Forelimb muscle (tissue), 1 donor: ENCODE measurements around the gene AGTR1. TPM values are rescaled to one million over a fixed set of nuclear protein-coding genes. Genes with fewer than 3 reads are reported as not detected.
"Not testable (repeated sequence)": the region's sequence is repeated elsewhere in the genome, so short reads cannot be mapped to it uniquely, and the experiment has no call there.

Source experiments
- DNase-seq: peaks from one replicate; pipeline ENCODE4 v3.0.0-alpha.2; 2013; ENCODE audit warnings: low read depth
- polyA plus RNA-seq: library from polyadenylated mRNA; unstranded; fragments of 120-200 nt; gene quantifications from one replicate; pipeline ENCODE4 v1.2.1, GENCODE V29; 2013; ENCODE audit not compliant: insufficient read length

The AGTR1 gene
- polyA plus RNA-seq, 1 donor: 26.2 TPM

DNA sequence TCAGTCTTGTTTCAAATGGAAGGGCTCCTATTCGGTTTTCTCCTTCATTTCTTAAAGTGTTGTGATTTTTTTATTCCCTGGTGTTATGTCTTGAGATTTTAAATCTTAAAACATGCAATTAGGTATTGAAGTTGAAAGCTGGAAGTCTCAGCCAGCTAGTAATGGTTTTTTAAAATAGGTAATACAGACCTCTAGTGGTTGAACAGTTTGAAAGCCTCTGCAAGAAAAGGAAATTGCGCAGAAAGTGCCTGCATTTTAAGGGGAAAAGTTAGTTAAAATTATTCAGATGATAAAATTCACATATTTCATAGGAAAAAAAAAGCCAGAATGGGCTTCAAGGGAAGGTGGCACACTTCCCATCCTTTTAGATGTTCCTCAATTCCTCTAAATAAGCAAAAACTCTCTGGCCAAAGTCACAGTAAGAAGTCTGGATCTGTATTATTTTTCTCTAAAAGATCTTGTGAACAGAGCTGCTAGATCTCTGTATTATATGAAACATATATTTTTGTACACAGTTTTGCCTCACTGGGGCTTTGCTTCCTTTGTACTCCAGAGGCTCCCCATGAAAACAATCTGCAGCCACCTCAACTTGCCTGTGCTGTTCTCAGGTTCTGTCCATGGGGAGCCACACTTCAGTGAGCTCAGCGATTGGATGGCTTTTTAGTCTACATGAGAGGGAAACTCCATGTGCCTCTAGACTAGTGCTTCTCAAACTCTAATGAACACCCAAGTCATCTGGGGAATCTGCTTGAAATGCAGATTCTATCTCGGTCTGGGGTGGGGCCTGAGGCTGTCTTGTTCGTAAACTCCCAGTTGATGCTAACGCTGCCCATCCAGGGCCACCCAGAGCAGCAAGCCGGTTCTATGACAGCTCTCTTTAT is 21.5 kb downstream of the AGTR1 start:
- DNase-seq: no peak

DNA sequence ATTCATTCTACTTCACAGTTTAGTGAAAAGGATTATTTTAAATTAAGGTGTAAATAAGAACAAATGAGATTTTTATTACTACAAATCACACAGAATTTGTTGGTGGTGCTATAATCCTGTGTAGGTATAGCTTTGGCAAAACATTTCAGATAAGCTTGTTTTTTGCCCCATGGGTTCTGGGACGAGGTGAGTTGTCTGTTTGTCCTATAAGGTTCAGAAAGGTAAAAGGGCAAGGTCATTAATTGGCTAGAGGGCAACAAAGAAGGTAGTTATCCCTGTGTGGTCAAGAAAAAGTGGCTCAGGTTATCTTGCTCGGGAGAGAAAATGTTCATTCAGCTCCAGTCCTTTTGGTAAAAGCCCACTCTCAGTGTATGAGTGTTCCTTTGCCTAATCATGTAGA is 23.2 kb downstream of the AGTR1 start:
- no peak for DNase-seq

DNA sequence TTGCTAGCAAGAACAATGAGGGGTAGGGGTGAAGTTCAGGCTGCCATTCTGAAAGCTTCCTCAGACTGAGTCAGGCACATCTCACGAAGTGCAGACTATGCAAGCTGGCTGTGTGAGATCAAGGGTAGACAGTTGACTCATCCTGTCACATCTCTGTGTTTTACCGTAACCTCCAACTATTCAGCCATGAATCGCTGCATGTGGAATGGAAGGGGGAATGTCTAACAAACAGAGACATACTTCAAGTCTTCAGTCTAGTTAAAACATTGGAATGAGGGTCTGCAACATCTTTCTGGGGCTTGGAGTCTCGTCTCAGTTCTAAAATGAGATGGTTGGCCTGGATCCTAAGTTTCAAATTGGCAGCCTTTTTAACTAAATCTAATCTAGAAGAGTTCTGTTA is 25.9 kb downstream of the AGTR1 start:
- DNase-seq: no peak

DNA sequence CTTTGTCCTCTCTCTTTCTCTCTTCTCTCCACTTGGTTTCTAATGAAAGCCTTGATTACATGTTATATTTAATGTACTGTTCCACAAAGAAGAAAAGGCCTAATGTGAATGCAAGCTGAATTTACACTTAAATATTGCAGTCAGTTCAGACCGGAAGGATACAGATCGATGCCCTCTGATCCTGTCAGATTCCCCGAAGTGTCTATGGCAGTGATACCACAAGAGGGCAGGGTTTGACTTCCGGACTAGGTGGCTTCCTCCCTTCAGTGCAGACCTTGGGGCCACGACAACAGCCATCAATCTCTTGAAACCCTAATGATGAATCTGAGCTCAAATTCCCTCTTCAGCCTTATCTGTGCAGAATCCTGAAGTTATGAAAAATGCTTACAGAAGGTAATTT is 29.5 kb downstream of the AGTR1 start:
- no peak for DNase-seq

DNA sequence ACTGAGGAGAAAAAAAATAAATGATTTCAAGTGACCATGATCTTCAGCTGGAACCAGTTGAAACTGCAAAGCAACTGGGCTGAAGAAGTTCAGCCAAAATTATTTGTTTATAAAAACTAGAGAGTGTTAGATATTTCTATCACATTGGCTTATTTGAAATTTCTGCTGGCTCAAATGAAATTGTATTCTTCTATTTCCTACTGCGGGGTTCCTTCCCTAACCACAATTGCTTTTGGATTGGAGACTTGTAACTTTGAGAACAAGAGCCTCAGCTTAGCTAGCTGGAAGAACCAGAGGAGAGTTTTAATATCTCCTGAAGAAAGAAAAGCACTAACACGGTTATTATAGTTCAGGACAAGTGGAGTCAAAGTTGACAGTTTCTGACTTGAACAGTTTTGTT is 31.1 kb downstream of the AGTR1 start:
- DNase-seq: no peak

DNA sequence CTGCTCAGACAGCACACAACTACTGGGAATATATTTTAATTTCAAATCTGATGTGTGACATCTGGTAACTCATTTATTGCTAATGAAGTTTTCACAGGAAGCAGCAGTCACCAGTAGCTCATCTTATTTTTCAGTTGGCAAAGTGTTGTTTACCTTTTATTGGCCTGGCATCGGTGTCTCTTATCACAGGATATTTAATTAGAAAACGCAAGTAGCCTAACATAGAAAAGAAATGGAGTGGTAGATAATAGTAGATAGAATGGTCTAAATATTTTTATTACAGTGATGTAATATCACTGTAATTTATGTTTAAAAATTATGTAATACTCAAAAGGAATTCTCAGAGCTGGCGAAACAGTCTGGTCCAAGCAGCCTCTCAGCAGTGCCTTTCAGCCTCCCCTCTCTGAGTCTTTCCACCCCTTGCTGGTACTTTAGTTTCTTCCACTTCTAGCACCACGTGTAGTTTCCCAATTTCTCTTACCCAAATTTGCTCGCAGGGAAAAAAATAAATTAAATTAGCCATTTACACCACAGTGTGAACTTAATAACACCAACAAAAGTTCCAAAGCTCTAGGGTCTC is 31.9 kb downstream of the AGTR1 start:
- DNase-seq: no peak

DNA sequence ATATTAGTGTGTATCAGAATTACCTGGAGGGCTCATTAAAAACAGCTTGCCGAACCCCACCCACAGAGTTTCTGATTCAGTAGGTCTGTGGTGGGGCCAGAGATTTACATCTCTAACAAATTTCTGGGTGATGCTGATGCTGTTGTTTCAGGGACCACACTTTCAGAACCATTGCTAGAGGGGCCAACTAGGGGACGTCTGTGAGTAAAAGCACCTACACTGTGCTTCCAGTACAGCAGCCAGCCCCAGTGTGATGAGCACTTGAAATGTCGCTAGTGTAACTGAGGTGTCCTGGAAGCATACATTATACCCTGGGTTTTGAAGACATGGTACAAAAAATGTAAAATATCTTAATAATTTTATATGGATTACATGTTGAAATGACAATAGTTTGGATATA is 33.0 kb downstream of the AGTR1 start:
- DNase-seq: no peak

DNA sequence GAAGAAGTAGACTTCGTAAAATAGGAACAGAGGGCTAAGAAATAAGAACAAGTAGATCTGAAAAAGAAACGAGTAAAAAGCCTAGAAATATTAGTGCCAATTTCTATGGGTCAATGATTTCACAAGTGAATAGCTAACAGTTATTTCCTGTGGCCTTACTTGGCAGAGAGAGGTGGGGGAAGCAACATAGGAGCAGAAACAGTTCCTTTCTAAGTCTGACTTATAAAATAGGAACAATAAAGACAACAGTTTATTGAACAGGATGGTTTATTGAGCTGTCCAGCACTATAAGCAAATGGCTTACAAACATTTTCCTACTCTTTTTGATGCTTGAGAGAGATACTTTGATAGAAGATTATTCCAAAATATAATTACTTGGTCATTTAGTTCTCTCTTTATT is 37.9 kb downstream of the AGTR1 start:
- DNase-seq: no peak

DNA sequence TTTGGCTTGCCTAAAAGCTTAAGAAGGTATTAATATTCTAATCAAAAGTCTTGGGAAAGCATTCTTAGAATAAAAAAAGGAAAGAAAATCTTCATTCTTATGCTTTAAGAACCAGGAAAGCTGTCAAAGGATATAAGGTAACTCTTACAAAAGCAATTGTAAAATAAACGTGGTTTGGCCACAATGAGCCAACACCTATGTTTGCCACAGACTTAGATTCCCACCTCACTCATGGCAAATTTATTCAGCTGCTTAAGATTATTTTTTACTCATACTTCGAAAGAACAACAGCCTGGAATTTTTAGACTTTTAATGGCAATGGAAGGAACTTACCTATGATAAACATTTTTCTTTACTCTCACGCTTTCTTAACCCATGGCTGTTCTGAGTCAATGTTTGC is 38.4 kb downstream of the AGTR1 start:
- no peak for DNase-seq

DNA sequence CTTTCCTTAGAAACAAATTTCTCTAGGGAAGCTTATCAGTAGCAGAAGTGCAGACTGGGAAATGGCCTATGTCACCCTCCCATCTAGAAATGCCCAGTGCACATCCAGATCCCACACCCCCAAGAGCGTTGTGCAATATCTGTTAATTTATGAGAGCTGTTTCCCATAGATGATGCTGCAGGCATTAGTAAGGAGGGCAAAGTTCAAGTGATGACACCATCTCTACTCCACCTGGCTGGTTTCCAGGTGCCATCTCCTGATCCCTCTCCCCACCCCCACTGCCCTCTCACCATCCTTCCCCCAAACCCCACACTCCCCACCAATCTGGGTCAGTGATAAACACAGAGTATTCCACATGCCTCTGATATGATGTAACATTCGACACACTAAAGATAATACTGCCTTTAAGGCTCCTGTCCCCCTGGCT is 39.4 kb downstream of the AGTR1 start:
- no peak for DNase-seq

DNA sequence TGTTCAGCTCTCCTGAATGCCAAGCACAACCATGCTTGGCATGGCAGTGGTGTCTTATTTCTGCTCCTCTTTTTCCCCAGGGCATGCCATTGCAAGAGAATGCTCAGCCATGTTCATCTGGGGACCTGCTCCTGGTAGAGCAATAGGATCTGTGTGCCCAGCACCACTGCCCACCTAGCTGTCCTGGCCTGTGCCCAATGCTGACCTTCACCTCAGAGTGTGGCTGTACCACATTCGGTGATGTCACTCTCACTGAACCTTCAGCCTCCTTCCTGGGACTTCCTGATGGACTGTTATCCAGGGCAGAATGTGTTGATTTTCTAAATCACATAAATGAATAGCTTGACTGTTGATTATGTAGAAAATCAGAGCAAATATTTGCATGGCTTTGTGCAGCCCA is 42.0 kb downstream of the AGTR1 start:
- no peak for DNase-seq

DNA sequence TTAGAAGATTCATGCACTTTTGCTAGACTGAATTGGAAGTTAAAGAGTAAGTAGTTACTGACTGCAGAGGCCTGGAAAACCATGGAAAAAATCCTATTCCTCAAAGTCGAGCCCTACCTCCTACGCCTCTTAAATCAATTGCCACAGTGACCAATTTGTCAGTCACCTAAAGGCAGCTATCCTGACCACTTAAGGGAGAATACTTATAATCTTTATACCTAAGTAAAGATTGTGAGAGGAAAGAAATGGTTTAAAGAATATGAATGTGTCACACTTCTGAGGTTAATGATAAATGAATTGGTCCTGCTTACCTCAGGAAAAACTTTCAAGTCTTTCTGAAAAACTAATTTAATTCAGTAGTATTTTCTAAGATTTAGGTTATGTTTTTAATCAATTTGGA is 42.6 kb downstream of the AGTR1 start:
- no peak for DNase-seq

DNA sequence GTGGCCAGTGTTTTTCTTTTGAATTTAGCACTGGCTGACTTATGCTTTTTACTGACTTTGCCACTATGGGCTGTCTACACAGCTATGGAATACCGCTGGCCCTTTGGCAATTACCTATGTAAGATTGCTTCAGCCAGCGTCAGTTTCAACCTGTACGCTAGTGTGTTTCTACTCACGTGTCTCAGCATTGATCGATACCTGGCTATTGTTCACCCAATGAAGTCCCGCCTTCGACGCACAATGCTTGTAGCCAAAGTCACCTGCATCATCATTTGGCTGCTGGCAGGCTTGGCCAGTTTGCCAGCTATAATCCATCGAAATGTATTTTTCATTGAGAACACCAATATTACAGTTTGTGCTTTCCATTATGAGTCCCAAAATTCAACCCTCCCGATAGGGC is 43.5 kb downstream of the AGTR1 start:
- no peak for DNase-seq

DNA sequence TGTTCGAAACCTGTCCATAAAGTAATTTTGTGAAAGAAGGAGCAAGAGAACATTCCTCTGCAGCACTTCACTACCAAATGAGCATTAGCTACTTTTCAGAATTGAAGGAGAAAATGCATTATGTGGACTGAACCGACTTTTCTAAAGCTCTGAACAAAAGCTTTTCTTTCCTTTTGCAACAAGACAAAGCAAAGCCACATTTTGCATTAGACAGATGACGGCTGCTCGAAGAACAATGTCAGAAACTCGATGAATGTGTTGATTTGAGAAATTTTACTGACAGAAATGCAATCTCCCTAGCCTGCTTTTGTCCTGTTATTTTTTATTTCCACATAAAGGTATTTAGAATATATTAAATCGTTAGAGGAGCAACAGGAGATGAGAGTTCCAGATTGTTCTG is 44.4 kb downstream of the AGTR1 start:
- no peak for DNase-seq

DNA sequence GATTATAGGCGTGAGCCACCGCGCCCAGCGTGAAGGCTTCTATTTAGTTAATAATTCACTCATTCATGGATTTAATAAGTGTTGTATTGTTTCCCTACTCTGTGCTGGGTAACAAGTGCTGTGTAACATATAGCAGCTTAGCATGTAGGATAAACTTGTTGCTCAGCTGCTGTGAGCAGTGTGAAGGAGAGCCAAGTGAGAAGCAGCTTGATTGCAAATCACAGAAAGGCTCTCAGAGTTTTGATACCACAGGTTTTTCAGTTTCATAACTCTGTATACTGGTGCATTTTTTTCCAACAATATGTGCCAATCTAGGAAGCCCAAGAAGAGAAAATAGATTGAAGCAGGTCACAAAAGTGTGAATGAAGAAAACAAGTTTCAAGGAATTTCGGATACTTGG is 48.4 kb downstream of the AGTR1 start:
- DNase-seq: no peak

DNA sequence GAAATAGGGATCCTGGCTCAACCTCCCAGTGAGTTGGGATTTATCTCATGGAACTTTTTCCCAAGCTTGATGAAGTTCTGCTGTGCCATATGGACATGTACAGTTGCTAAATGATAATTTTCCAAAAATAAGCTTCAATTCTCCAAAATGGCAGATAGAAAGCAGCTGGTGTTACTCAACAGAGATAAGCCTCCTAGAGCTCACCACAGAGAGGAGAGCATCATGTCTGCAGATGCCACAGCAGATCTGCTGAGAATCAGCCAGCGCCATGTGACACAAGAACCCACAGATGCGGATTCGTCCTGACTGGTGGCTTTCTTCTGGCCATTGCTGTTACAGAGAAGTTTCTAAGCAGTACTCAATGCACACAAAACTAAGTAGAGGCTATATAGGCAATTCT is 50.6 kb downstream of the AGTR1 start:
- no peak for DNase-seq

DNA sequence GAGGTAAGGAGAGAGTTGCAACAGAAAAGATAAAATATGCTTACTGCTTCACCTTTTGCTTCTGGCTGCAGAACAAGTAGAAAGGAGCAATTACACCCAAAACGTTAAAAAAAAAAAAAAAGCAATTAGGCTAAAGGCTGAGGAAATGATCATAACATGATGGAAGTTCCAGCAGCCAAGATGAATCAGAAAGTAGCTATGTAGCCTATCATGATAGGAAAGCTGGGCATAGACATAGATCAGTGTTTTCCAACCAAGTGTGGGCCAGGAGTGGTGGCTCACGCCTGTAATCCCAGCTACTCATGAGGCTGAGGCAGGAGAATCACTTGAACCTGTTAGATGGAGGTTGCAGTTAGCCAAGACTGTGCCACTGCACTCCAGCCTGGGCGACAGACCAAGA is 52.6 kb downstream of the AGTR1 start:
- no peak for DNase-seq

DNA sequence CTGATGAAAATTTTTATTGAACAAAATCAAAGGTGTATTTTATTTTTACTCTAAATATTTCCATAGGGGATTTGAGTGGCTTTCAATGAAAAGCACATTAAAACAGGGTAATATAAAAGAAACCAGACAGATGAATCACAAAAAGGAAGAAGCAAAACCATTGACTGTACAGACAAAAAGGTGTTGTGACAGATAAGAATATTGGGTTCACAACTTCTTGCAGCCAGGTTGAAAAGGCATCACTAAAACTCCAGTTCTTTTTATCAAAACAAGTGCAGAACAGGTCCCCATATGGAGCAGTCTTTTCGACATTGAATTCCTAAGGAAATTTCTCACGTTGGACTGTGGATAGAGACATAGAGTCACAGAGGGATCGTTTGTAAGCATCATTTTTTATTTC is 53.8 kb downstream of the AGTR1 start:
- DNase-seq: no peak

DNA sequence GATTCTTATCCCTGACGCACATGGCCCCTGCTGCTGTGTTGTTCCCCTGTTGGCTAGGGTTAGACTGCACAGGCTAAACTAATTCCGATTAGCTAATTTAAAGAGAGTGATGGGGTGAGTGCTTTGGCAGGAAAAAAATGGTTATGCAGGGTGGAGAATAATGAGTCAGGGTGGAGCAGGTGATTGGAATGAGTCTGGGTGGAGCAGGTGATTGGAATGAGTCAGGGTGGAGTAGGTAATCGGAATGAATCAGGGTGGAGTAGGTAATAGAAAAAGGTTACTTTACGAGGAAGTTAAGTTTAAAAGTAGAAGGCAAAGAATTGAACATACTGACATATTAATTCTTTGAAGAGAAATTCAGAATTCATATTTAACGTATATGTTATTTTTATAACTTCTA is 55.7 kb downstream of the AGTR1 start:
- DNase-seq: not testable (repeated sequence)

DNA sequence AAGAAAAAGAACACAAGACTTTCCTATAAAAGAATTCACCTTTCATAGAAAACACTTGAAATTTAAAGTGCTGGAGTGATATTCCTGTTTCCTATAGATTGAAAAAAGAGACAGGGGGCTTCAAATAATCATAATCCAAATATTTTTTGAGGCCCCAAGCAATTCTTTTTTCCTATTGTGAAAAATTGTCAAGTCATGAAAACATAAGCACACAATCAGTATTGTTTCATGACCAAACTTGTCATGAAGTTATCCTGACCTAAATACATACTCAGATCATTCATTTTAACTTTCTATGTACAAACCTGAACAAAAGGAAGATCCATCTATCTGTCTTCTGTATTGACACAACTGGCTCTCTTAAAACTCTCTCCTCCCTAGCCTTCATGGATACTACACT is 57.9 kb downstream of the AGTR1 start:
- DNase-seq: no peak

DNA sequence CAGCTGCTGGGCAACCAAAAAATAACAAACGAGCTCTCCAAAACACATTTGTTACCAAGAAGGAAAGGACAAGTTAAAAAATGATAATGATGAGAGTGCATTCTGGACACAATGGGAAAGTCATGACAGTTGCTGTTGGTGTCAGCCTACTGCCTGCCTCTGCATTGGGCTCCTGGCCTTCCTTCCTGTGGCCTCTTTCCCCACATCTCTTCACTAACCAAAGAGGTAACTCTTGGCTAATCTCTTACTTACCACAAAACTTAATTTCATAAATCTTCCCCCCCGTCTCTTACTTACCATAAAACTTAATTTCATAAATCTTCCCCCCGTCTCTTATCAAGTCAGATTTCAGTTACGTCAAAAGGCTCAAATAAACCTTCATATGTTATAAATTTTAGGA is 58.6 kb downstream of the AGTR1 start:
- no peak for DNase-seq

DNA sequence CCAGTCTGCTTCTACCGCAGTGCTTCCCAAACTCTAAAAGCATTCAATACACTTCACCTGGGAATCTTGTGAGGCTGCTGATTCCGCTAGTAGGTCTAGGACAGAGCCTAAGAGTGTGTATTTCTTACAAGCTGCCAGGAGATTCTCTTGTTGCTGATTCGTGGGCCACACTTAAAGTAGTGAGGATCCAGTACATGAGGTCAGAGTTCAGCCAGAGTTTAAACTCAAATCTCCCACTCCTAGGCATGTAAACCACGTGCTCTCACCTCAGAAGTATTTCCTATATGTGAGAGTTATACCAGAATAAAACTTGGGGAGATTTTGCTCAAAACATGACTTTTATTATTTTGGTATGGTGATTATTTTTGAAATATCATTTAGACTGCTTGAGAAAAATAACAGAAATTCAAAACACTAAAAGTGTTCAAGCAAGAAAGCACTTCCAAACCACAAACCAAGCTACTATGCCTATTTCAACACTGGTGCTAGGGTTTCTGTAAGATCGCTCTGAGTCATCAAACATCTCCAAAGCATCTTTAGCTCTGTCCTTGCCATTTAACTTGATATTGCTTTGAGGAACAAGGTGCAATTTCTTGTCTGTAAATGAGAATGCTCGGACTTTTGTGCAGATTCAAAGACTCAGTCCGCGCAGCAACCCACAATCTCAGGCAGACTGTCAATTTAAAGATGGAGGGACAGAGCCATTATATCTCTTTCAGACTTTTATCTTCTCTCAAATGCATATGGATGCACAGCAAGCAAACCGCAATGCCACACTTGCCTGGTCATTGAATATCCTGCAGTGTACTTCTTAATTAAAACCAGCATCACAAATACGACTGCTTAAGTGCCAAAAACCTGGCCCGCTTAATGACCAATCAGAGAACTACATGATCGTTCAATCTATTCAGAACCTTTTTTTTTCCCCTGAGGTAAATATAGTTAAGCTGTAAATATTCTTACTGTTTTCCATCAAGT is 59.8 kb downstream of the AGTR1 start:
- DNase-seq: no peak
